HG02678 (cell line): ENCODE results near the gene SUCLG2.

Experiments used
- ATAC-seq: cut with Tn5 transposase; IDR thresholded peaks from one replicate; pipeline ENCODE4 v1.9.1; 2021; ENCODE audit warnings: mild to moderate bottlenecking, moderate library complexity; ENCODE audit not compliant: unreplicated experiment

SUCLG2 gene

GRCh38 chr3:67402873-67403272 is 251.5 kb downstream of the SUCLG2 start:
- ATAC-seq: no peak

- ATAC-seq: no peak
Measured at GRCh38 chr3:67401921-67402320, 252.5 kb downstream of the SUCLG2 start.

- no peak for ATAC-seq
Measured at GRCh38 chr3:67400476-67400875, 253.9 kb downstream of the SUCLG2 start.

DNA sequence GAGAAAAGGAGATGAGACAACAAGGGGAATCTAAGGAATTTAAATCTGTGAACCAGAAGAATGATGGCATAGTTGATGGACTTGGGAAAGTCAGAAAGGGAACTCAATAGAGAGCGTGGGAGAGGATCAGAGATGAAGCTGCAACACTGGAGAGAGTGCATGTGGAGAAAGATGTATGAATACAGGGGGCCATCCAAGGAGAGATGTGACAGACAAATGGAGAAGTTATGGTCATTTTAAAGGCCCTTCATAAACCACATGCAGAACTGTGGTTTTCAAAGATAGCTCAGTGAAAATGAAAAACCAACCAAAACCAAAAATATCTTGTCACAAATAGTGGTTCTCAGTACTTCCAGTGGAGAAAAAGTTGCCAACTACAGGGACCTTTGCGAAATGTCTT is 265.2 kb downstream of the SUCLG2 start:
- ATAC-seq: peak; percentile 86

DNA sequence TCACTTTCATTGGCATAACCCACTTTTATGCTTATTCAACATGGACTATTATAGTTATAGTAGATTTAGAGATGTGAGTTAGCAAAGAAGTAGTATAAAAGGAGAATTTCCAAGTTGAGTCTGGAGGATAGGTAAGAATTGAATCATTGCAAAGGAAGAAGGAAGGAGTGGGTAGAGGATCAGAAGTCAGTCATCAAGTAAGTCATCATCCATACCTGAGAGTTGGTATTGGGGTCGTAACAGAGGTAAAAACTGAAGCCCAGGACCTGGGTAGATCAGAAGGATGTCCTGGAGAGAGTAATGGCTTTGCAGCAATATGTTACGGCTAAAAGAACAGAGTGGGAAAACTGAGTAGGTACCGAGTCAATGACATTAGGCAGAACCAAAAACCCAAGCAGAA is 265.7 kb downstream of the SUCLG2 start:
- no peak for ATAC-seq

- no peak for ATAC-seq
Measured at GRCh38 chr3:67386451-67386850, 268.0 kb downstream of the SUCLG2 start.

DNA sequence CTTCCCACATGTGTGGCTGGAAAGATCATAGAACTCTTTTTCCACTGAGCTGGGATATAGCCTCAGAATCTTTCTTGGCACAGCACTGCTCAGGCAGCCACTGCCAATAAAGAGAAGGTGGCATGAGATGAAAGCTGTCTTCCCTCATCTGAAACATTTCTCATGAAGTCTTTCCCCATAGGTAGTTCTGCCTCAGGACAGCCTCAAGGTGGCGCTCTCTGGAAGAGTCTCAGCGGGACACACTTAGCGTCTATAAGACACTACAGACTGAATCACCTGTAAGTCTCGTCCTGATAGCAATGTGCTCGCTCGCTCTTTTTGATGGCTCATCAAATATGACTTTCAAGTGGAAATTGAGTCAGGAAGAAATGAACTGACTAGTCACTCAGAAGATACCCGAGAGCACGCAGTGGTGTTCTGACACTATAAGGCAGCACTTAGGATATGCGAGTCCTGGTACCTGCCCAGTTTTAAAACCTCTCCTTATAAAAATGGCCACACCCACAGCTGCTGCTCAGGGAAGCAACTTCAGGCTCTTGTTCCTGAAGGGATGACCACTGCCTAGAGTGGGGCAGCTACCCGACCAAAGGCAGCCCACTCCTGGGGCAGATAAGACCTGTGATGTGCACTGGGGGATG is 269.5 kb downstream of the SUCLG2 start:
- peak; percentile 47 for ATAC-seq

DNA sequence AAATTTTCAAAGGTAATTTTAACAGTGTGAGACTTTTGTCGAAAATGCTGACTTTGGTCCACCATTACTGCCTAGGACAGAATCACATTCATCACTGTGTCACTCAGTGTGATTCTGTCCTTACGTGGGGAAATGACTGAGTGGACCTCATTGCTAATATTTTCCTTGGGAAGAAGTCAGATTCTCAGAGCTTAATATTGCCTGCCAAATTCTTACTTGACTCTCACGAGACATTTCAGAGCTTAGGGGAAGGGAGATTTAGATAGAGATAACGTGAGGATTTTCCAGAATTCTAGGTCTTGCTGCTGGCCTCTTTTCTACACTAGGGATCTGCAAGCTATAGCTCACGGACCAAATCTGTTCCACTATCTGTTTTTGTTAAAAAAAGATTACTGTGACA is 270.4 kb downstream of the SUCLG2 start:
- ATAC-seq: no peak

GRCh38 chr3:67383379-67383778 is 271.0 kb downstream of the SUCLG2 start:
- no peak for ATAC-seq

GRCh38 chr3:67382536-67382935 is 271.9 kb downstream of the SUCLG2 start:
- ATAC-seq: no peak

DNA sequence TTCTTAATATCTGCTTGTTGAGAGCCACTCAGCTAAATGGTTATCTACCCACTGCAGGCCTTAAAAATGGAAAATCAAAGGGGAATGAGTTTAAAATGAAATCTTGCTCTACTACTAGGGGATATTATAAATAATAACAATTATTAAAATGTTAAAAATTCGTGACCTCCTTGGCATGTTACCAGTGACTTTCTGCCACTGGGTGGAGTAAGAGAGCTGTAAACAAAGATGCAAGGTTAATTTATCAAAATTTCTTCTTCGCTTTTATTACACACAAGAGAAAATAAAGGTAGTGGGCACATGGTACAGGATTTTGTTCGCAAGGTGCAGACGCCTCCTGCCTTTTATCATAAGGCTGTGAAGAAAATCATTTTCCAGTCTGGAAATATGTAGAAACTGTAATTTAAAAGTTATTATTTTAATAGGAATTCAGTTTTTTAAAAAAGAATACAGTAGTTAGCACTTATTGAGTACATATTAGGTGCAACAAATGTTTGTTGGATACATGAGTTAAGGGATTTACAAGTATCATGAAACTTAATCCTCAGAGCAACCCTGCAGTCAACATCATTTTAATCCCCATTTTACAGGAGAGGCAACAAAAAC is 272.6 kb downstream of the SUCLG2 start:
- ATAC-seq: no peak

DNA sequence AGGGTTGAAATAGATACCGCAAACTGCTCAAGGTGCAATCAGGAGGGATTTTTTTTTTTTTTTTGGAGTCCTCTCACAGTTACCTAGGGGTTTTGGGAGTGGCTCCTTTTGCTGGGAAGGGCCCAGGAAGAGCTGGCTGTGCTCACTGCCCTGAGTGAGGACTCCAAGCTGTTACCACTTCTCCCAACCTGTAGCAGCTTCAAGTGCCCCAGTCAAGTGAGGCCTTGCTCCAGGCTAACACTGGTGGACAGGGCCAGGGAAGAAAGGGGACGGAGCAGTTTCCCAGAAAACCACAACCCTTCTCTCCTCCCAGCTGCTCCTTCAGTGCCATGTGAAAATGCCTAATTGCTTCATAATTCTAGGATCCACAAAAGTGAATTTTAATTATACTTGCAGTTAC is 274.3 kb downstream of the SUCLG2 start:
- no peak for ATAC-seq

GRCh38 chr3:67377299-67377698 is 277.1 kb downstream of the SUCLG2 start:
- ATAC-seq: no peak

DNA sequence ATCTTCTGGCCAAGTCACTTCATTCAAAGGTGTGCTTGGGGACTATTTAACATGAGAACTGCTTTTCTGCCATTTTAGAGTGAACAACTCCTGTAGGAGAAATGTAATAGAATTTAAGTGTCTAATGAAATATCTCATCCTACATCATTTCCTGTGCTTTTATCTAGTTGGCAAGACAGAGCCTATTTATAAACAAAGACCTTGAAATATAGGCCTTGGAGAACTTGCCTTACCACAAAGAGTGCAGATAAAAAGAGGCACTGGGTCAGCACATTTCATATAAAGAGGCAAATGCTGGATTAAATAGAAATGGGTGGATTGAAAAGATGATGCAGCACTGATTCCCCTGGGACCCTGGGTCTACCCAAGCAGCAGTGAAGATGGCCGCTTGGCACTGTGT is 278.0 kb downstream of the SUCLG2 start:
- no peak for ATAC-seq

DNA sequence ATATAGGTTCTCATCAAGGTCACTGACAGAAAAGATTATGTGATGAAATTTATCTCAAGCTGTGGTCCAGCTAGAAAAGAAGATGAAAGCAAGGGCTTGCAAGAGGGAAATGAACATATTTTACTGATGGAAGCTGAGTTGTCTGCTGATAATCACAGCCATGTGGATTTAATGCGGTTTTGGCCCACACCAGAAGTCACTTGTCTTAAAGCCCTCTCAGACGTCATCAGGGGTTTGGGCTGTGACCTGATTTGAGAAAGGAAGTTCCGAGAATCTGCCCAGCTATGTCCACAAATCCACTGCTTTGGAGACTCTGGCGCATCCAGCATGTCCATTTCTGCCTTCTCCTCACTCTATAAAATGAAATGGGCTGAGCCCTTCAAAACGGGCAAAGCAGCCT is 278.4 kb downstream of the SUCLG2 start:
- no peak for ATAC-seq

- no peak for ATAC-seq
Measured at GRCh38 chr3:67362686-67363085, 291.7 kb downstream of the SUCLG2 start.

DNA sequence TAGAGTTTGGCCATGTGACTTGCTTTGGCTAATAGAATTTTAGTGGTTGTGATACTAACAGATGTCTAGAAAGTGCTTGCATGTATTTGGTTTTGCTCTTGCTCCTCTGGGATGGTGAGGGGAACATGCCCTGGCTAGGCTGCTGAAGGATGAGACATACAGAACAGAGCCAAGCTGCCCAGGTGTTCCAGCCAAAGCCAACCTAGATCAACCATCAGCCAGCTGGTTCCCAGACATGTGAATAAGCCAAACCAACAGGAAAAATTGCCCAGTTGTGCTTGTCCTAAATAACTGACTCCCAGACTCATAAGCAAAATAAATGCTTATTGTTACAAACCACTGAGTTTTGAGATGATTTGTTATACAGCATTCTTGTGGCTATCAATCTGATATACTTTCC is 292.6 kb downstream of the SUCLG2 start:
- no peak for ATAC-seq

DNA sequence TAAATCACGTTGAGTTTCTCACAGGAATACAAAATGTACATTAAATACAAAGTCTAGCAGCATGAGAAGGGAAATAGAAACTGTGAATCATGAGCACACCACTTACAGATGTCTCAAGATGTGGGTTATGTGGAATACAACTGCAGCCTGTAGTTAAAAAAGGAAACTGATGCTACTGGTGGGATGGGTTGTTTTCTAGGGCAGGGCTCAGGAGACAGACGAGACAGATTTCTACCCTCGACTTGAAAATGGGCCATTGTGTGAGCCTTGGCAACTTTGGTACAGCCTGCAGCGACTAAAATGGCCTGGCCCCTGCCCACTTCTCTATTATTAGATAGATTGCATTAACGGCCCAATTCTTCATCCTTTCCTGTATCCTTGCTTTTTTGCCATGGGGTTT is 293.1 kb downstream of the SUCLG2 start:
- no peak for ATAC-seq

DNA sequence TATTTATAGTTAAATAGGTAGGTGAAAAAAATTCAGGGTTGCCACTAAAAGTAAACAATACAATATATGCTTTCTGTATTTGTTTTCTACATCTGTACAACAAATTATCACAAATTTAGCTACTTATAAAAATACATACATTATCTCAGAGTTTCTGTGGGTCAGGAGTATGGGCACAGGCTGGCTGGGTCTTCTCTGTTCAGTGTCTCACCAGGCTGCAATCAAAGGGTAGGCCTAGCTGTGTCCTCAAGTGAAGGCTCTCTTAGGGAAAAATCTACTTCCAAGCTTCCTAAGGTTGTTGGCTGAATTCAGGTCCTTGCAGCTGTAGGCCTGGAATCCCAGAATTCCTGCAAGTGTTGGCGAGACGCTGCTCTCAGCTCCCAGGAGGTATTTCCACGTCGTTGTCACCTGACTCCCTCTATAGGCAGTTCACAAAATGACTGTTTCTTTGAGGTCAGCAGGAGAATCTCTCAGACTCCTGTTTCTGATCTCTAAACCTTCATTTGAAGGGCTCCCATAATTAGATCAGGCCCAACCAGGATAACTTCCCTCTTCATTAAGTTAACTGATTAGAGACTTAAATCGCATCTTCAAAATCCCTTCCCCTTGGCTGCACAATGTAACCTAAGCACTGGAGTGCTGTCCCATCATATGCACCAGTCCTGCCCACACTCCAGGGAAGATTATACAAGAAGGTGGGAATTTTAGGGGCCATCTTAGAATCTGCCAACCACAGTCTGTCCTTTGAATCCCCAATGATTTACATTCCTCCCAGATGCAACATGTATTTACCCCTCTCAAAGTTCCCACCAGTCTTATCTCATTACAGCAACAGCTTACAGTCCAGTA is 296.6 kb downstream of the SUCLG2 start:
- ATAC-seq: peak; percentile 56

- peak; percentile 91 for ATAC-seq
Measured at GRCh38 chr3:67349551-67350174, 304.7 kb downstream of the SUCLG2 start.

DNA sequence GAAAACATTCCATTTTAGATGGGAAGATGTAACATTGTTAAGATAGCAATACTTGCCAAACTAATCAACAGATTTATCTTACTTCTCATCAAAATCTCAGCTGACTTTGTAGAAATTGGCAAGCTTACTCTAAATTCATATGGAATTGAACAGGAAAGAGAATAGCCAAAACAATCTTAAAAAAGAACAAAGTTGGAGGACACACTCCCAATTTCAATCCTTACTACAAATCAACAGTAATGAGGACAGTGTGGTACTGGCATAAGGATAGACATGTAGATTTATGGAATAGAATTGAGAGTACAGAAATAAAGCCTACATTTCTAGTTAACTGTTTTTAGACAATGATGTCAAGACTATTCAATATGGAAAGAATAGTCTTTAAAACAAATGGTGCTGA is 308.3 kb downstream of the SUCLG2 start:
- no peak for ATAC-seq

DNA sequence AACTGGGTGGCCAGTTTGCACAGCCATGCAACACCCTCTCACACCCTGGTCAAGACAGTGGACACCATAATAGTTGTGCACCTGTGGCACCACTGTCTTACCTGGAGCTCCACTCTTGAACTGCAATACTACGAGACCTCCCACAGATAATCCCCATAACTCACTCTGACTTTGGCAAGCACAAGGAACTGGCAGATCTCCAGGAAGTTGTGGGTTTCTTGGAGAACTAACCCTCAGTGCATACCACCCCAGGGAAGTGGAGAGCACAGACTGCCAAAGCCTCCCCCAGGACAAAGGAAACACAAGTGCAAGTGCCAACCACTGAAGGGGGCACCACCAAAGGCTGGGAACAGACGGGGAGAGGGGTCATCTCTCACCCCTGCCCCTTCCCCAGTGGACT is 318.6 kb downstream of the SUCLG2 start:
- no peak for ATAC-seq
